Neuron (in vitro differentiated cells): ENCODE measurements around the gene SLC24A4.

Experiments used
- H2AFZ ChIP-seq: one replicate; pipeline ENCODE4 v1.6.1; 2013; ENCODE audit warnings: low read depth, mild to moderate bottlenecking, inconsistent platforms, low read length, moderate library complexity
- H3K27me3 ChIP-seq: one replicate; pipeline ENCODE4 v1.6.1; 2013; ENCODE audit warnings: low read length; ENCODE audit not compliant: insufficient read depth
- H3K36me3 ChIP-seq: one replicate; pipeline ENCODE4 v1.6.1; 2013; ENCODE audit warnings: low read length; ENCODE audit not compliant: insufficient read depth
- H3K4me1 ChIP-seq: one replicate; pipeline ENCODE4 v1.6.1; 2013; ENCODE audit warnings: low read length; ENCODE audit not compliant: insufficient read depth
- H3K4me3 ChIP-seq: 2 replicates; pipeline ENCODE4 v1.5.1; 2013; ENCODE audit warnings: mild to moderate bottlenecking, low read length, moderate library complexity
- H3K9me3 ChIP-seq: one replicate; pipeline ENCODE4 v1.6.1; 2013; ENCODE audit warnings: low read length

SLC24A4 gene

DNA sequence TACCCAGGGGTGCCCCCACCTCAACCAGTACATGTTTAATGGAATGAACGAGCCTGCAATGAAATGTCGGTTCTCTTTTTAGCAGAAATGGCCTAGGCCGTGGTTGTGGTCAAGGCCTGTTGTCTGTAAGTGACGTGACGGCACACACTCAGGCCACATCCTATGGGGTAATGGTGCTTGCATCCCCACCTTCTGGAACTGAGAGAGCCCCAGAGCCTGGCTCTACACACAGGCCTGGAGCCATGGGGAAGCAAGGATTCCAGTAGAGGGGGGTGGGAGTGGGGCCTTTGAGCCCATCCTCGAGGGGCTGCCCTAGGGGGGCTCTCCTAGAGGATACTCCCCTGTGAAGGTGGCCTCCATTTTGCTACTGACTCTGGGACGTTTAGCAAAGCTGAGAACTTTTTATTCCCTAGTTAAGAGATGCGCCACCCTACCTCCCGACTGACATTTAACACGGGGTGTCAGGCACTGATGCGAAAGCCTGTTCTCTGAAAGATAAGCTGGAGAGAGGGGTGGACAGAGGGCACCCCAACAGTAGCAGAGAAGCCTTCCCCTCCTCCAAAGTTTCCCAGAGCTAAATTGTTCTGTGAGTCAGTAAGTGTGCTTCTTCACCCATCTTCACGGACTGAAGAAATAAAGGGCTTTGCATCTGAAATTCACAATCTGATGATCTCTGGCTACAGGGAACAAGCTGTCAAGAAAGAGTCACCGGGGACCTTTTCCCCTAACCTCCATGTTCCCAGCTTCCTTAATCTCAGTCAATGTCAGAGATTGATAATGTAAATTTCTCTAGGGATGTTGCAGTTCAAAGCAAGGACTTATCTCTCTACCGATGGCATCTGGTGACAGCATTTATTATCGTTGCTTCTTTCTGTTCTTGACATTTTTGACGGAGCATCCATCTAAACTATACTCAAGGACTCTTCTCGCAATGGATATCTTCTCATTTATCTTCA lies 197.4 kb downstream of the SLC24A4 start:
- Histone ChIP-seq H3K9me3 (no peaks in the 10 kb centered on the region), H3K27me3 (no peaks in the 10 kb centered on the region), H3K36me3 (no peaks in the 10 kb centered on the region), H2AFZ (no peak overlapping the region), H3K4me1 (no peaks in the 10 kb centered on the region), H3K4me3 (no peak overlapping the region)

DNA sequence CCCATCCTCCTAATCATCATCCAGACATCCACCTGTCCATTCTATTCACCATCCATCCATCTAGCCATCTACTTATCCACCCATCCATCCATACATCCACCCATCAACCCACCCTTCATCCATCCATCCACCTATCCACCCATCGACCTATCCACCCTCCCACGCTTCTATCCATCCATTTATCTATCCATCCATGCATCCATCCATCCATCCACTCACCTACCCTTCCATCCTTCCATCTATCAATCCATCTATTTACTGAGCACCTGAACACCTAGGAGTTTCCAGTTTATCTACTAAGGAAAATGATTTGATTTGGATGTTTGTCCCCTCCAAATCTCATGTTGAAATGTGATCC lies 198.1 kb downstream of the SLC24A4 start:
- H3K9me3 ChIP-seq, result no peaks in the 10 kb centered on the region
- H3K4me1 ChIP-seq, result no peaks in the 10 kb centered on the region
- no peaks in the 10 kb centered on the region for H3K27me3 ChIP-seq
- no peaks in the 10 kb centered on the region for H3K36me3 ChIP-seq
- no peak overlapping the region for H3K4me3 ChIP-seq
- no peak overlapping the region for H2AFZ ChIP-seq

DNA sequence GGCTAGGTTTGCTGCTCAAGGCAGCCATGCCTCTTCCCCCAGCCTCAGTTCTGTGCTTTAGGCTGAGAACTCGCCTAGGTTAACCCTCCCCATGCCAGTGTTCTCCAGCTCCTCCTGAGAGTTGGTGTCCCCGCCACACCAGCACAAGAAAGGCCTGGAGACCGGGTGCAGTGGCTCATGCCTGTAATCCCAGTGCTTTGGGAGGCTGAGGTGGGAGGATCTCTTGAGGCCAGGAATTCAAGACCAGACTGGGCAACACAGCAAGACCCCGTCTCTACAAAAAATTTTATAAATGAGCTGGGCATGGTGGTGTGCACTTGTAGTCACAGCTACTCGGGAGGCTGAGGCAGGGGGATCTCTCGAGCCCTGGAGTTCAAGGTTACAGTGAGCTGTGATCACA lies 200.8 kb downstream of the SLC24A4 start:
- Histone ChIP-seq H3K36me3 (no peaks in the 10 kb centered on the region), H3K9me3 (no peaks in the 10 kb centered on the region), H2AFZ (no peak overlapping the region), H3K4me1 (no peaks in the 10 kb centered on the region), H3K4me3 (no peak overlapping the region), H3K27me3 (no peaks in the 10 kb centered on the region)

DNA sequence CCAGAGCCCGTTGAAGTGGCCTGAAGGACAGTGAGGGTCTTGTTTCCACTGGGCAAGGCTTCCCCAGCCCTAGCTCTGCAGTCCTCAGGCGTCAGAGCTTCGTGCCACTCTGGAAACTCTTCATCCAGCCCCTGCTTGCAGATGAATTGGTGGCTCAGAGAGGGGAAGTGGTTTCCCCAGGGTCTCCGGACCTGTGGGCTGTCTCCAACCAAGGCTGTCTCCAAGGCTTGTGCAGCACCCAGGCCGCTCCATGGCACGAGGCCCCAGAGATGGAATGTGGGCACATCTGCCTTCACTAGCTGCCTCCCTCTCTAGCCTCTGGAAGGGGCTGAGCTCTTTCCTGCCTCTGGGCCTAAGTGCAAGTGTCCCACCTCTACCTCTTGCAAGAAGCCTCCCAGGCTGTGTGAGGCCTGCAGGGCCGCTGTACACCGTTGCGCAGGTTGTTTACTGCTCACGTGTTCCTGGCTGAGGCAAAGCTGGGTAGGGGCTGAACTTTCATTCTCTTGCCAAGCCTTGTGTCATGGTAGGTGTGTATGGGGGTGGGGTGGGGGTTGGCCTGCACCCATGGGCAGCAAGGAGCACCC lies 201.7 kb downstream of the SLC24A4 start:
- no peaks in the 10 kb centered on the region for H3K9me3 ChIP-seq
- H3K4me1 ChIP-seq, result no peaks in the 10 kb centered on the region
- no peaks in the 10 kb centered on the region for H3K36me3 ChIP-seq
- no peak overlapping the region for H2AFZ ChIP-seq
- H3K27me3 ChIP-seq, result no peaks in the 10 kb centered on the region
- H3K4me3 ChIP-seq, result no peak overlapping the region

DNA sequence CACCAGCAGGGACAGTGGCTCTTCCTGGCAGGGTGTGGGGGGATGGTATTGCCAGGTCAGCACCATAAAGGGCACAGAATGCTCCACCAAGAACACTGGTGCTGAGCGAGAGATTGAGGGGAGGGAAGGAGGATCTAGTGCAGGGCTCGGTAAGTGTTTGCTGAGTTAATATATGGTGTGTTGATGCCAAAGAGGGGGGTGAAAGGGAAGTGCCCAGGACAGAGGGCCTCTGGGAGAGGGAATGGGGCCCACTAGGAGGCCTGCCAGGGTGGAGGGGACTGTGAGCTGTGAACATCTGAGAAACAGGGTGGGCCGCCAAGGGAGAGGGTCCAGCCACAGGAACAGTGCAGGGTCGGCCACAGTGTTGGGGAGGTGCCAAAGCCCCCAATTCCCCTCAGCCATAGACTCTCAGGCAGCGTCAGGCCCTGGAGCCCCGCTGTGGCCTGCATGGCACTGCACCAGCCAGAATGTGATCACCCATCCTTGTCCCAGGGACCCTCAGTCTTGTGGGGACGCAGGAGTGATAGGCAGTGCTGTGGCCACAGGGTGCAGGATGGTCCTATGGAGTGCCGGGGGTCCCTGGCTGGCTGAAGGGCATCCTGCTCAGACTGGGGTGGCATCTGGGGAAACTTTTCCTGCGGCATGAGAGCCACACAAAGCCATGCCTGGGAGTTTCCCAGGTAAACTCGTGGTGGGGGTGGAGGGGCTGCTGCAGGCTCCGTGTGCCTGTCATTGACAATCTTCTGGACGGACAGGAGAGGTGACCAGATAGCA lies 202.5 kb downstream of the SLC24A4 start:
- Histone ChIP-seq H3K36me3 (no peaks in the 10 kb centered on the region), H2AFZ (no peak overlapping the region), H3K9me3 (no peaks in the 10 kb centered on the region), H3K27me3 (no peaks in the 10 kb centered on the region), H3K4me1 (no peaks in the 10 kb centered on the region), H3K4me3 (no peak overlapping the region)

DNA sequence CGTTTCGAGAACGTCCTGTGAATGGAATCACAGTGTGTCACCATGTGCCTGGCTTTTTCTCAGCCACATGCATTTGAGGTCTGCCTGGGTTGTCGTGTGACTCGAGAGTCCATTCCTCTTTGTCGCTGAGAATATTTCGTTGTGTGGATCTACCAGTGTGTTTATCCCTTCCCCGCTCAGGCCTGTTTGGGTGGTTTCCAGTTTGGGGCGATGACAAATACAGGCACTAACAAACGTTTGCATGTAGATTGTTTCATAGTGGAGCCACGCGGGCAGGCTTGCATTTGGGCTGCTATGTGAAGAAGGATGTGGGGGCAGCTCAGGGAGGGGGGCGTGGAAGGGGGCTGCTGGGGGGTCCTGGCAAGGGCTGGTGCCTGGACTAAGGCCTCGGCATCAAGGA lies 204.8 kb downstream of the SLC24A4 start:
- Histone ChIP-seq H3K36me3 (no peaks in the 10 kb centered on the region), H3K4me1 (no peaks in the 10 kb centered on the region)

DNA sequence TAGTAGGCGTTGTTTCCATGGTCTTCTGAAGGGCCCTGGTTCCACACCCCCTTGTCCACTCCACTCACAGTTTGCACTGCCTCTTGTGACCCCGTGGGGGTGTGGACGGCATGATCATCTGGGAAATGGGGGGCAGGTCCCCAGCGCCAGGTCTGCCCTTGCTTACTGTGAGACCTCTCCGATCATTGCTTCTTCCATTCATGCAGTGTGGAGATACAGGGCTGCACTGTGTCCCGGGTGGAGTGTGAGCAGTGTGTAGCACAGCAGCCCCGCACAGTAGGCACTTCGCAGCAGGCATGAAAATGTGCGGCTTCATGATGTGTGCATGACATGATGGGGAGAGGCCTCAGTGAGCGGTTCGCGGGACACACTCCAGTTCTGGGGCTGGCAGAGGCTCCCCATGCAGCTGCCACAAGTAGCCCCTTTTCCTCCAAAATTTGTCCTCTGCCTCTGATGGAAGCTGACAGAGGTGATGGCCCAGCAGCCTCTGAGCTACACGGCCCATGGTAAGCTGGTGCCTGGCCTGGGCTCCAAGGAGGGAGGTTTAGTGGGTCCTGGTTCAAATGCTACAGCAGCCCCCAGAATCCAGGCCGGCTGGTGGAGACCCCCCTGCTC lies 205.6 kb downstream of the SLC24A4 start:
- Histone ChIP-seq H3K27me3 (no peaks in the 10 kb centered on the region), H3K4me3 (no peak overlapping the region), H3K36me3 (no peaks in the 10 kb centered on the region), H2AFZ (no peak overlapping the region), H3K9me3 (no peaks in the 10 kb centered on the region), H3K4me1 (no peaks in the 10 kb centered on the region)

More for the DNA sequence above, 204.8 kb downstream of the SLC24A4 start:
- H2AFZ ChIP-seq, result no peak overlapping the region
- no peaks in the 10 kb centered on the region for H3K9me3 ChIP-seq
- H3K4me3 ChIP-seq, result no peak overlapping the region
- no peaks in the 10 kb centered on the region for H3K27me3 ChIP-seq

DNA sequence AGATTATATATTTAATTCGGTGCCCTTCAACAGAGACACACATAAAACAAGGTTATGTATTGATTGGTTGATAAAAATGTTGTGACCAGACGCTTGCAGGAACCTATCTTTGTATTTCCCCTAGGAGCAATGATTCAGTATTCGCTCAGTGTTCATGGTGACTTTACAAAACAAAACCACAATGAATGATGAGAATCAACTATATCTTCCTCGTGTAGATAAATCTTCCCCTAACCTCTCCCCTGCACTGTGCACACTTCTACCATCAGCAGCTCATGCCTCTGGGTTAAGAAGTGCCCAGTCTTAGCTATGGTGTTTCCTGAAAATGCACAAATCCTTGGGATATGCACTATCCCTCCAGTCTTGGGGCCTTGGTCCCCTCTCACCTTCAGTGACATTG lies 206.9 kb downstream of the SLC24A4 start:
- Histone ChIP-seq H3K27me3 (no peaks in the 10 kb centered on the region), H3K36me3 (no peaks in the 10 kb centered on the region), H2AFZ (no peak overlapping the region), H3K4me1 (peaks cover 1% of the 10 kb centered on the region), H3K4me3 (no peak overlapping the region), H3K9me3 (no peaks in the 10 kb centered on the region)

DNA sequence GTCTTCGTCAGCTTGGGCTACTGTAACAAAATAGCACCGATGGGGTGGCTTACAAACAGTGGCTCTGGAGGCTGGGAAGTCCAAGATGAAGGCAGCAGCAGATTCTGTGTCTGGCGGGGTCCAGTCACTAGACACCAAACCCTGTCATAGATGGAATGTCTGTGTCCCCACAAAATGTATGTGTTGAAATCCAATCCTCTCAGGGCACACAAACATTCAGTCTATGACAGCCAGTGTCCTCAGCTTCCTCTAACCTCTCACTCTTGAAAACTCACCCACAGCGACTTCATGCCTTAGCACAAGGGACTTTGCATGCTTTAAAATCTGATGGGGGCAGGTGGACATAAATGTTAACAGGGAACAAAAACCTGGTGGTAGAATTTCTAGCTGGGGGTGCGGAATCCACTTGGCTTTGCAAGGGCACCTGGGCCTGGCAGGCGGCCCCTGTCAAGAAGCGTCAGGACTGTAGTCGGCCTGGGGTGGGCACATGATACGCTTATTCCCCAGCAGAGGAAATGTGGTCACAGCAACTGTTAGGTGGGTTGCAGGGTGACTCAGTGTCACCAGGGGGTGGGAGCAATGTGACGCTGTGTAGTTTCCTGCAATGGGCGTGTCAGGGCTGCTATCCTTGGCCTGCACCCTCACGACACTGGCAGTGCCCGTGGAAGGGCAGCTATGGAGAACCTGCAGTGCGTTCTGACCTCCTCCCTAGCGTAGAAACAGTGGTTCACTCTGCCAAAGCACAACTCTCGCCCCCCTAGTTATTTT lies 208.3 kb downstream of the SLC24A4 start:
- Histone ChIP-seq H3K9me3 (no peaks in the 10 kb centered on the region), H3K36me3 (no peaks in the 10 kb centered on the region), H3K4me1 (peaks cover 3% of the 10 kb centered on the region), H3K4me3 (no peak overlapping the region), H2AFZ (no peak overlapping the region), H3K27me3 (no peaks in the 10 kb centered on the region)

DNA sequence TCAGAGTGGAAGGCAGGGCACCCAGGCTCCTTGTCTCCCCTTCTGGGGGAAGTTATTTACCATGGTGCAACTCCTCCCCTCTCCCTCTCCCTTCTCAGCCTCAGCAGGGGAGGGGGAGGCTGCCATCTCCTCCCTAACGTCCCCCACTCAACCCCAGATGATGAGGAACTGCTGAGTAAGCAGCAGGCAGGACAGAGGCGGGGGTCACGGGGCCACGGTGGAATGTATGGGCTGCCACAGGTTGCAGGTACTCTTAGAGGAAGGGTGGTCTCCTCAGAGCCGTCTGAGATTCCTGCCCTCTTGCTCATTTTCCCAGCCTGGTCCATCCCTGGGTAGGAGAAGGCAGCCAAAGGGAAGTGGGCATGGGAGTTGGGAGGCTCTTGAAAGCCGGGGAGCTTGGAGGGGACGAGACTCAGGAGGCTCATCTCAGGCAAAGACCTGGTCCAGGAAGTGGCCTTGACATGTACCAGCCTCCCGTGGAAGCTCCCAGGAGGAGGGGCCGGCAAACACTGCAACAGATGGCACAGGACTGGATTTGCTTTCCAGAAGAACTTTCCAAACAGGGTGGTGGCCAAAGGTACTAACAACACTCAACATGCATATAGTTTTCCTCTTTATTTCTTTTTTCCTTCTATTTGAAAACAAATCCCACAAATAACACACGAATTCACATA lies 209.7 kb downstream of the SLC24A4 start:
- Histone ChIP-seq H3K27me3 (no peaks in the 10 kb centered on the region), H3K4me1 (peaks cover 3% of the 10 kb centered on the region), H3K36me3 (no peaks in the 10 kb centered on the region), H3K4me3 (no peak overlapping the region), H3K9me3 (no peaks in the 10 kb centered on the region), H2AFZ (no peak overlapping the region)

DNA sequence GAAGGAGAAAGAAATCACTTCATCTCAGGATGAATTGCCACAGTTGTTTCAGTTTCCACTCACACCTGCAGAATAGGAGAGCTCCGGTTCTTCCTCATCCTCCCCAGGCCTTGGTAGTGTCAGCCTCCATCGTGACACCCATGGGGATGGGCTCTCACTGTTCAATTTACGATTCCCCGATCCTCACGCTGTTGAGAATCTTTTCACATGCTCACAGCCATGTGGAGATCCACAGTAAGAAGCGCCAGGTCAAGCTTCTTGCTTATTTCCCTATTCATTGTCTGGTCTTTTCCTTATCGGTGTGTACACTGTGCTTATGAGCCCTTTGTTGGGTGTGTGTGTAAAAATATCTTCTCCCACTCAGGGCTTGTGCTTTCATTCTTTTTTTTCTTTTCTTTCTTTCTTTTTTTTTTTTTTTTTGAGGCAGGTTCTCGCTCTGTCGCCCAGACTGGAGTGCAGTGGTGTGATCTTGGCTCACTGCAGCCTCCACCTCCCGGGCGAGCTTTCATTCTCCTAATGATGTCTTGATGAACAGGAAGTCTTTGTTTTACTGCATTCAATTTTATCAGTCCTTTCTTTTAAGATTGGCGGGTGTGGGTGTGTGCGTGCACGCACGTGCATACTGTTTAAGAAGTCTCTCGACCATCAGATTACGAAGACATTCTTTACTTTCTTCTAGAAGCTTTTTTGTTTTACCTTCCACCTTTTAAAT lies 212.1 kb downstream of the SLC24A4 start:
- Histone ChIP-seq H3K27me3 (no peaks in the 10 kb centered on the region), H3K36me3 (no peaks in the 10 kb centered on the region)

More for the DNA sequence above, 212.1 kb downstream of the SLC24A4 start:
- Histone ChIP-seq H3K4me3 (no peak overlapping the region), H3K9me3 (no peaks in the 10 kb centered on the region), H3K4me1 (peaks cover 11% of the 10 kb centered on the region), H2AFZ (no peak overlapping the region)
